ENCODE results near the gene NAP1L4. TPM values are rescaled to one million over a fixed set of nuclear protein-coding genes. Genes with fewer than 3 reads are reported as not detected.

Gene NAP1L4
- total RNA-seq, 1 donor, result 121 TPM

- no peak overlapping the region for H3K4me3 ChIP-seq (ENCODE audit: low read depth, low read length)
- TF ChIP-seq, protein P1, sequence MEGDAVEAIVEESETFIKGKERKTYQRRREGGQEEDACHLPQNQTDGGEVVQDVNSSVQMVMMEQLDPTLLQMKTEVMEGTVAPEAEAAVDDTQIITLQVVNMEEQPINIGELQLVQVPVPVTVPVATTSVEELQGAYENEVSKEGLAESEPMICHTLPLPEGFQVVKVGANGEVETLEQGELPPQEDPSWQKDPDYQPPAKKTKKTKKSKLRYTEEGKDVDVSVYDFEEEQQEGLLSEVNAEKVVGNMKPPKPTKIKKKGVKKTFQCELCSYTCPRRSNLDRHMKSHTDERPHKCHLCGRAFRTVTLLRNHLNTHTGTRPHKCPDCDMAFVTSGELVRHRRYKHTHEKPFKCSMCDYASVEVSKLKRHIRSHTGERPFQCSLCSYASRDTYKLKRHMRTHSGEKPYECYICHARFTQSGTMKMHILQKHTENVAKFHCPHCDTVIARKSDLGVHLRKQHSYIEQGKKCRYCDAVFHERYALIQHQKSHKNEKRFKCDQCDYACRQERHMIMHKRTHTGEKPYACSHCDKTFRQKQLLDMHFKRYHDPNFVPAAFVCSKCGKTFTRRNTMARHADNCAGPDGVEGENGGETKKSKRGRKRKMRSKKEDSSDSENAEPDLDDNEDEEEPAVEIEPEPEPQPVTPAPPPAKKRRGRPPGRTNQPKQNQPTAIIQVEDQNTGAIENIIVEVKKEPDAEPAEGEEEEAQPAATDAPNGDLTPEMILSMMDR (IDR thresholded peaks at IDR 0.05; ENCODE audit: insufficient read depth, low read depth, low read length), result no peak
- DNase-seq (ENCODE audit: low read depth), result no peak
Observed at GRCh38 chr11:3030289-3031070, 38.4 kb upstream of the NAP1L4 start.

DNA sequence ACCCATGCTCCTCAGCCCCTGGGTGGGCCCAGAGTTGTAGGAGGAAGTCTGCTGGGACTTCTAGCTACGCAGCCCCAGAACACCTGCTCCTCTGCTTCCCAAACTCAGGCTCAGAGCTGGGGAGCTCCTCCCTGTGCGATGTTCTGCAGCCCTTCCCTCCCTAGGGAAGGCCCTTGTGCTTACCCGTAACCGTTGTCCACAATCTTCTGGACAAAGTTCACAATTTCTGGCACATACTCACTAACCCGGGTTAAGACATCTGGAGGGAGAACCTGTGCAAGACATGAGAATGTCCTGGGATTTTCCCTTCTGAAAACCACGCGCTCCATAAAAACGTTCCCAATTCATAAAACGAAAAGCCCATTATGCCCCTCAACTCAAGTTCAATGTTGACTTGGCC, 36.7 kb upstream of the NAP1L4 start:
- TF ChIP-seq, protein P1 (IDR thresholded peaks at IDR 0.05; ENCODE audit: insufficient read depth, low read depth, low read length), result no peak
- DNase-seq (ENCODE audit: low read depth), result no peak
- H3K4me3 ChIP-seq (ENCODE audit: low read depth, low read length), result no peak overlapping the region

GRCh38 chr11:3026803-3027202, 34.7 kb upstream of the NAP1L4 start:
- TF ChIP-seq, protein P1 (IDR thresholded peaks at IDR 0.05; ENCODE audit: insufficient read depth, low read depth, low read length), result no peak
- no peak for DNase-seq (ENCODE audit: low read depth)
- H3K4me3 ChIP-seq (ENCODE audit: low read depth, low read length), result no peak overlapping the region

DNA sequence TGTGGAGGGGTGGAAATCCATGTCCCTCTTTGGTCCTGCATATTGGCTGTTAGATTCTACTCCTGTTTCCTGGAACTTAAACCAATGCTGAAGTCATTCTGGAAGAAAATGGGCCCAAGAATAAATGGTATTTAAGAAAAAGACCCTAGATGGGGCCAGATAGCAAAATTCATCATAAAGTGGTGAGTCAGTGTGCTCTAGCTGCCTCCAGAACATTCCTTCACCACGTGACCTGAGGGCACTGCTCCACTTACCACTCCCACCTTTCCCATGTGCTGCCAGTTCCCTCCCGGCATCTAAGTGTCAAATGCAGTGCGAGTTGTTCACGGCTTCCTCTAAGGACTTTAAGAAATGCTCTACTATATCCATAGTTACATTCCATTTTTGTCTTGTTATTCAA, 30.9 kb upstream of the NAP1L4 start:
- peak; percentile 67 for DNase-seq (ENCODE audit: low read depth)
- no peak overlapping the region for H3K4me3 ChIP-seq (ENCODE audit: low read depth, low read length)
- TF ChIP-seq, protein P1 (IDR thresholded peaks at IDR 0.05; ENCODE audit: insufficient read depth, low read depth, low read length), result no peak

DNA sequence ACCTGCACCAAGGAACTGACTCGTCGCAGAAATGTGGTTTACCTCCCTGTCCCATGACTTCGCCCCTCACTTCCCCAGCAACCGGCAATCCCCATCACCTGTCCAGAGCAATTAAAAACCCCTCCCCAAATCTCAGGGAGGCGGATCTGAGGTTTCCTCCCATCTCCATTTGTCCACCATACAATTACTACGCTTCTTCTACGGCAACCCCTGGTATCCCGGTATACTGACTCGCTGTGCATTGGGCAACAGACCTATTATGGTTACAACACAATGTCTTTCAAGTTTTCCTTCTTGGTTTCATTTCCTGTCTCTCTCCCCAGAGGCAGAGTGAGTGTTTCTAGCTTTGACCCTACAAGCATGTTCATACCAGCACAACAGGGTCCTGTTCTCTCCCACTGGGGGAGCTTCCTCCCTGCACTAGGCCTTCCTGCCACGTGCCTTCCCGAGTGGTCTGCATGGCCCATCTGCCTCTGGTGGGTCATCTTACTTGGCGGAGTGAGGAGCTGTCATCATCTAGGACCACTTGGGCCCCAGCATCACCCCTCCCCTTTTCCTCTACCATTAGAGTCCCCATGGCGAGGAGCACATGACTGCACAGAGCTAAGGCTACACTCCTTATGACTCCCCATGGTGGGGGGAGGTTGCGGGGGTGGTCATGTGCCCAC, 30.3 kb upstream of the NAP1L4 start:
- TF ChIP-seq, protein P1 (IDR thresholded peaks at IDR 0.05; ENCODE audit: insufficient read depth, low read depth, low read length), result no peak
- H3K4me3 ChIP-seq (ENCODE audit: low read depth, low read length), result no peak overlapping the region
- DNase-seq (ENCODE audit: low read depth), result peak; percentile 76

- TF ChIP-seq, protein P1 (IDR thresholded peaks at IDR 0.05; ENCODE audit: insufficient read depth, low read depth, low read length), result peak; percentile 54
- DNase-seq (ENCODE audit: low read depth), result no peak
- no peak overlapping the region for H3K4me3 ChIP-seq (ENCODE audit: low read depth, low read length)
Observed at GRCh38 chr11:3021125-3021524, 29.0 kb upstream of the NAP1L4 start.

Data from fibroblast of villous mesenchyme (primary cell).